ENCODE results near the gene DNAH17. TPM values are rescaled to one million over a fixed set of nuclear protein-coding genes. Genes with fewer than 3 reads are reported as not detected.

DNAH17 gene
- total RNA-seq, 1 experiment from 2014 or later: not detected

DNA sequence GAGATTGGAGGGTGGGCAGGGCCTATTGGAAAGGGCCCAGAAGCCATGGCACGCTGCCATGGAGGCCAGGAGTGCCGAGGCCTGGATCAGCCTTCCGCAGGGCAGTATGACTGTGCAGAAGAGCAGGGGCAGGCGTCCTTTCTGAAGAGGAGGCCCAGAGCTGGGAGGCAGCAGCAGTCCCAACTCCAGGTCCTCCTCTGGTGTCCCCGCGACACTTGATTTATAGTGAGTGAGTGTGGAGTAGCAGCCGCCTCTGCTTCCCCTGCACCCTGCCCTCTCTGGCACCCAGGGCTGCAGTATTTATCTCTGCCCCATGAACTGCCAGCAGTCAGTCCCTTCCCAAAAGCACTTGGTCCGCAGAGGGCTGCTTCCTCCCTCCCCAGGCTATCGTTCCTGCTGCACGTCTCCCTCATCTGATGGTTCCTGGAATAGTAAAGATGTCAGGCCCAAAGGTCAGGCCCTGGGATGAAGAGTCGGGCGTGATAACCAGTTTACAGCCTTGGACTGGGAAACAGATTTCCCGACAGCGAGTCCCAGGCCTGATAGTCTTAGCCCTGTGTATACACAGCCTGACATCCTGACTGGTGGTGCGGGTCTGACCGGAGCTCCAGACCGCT lies 165.8 kb downstream of the DNAH17 start:
- H3K4me3 ChIP-seq: no peak overlapping the region
- H3K27ac ChIP-seq: no peak overlapping the region
- peaks cover 23% of the 10 kb centered on the region for H3K4me1 ChIP-seq (replicated peaks)

DNA sequence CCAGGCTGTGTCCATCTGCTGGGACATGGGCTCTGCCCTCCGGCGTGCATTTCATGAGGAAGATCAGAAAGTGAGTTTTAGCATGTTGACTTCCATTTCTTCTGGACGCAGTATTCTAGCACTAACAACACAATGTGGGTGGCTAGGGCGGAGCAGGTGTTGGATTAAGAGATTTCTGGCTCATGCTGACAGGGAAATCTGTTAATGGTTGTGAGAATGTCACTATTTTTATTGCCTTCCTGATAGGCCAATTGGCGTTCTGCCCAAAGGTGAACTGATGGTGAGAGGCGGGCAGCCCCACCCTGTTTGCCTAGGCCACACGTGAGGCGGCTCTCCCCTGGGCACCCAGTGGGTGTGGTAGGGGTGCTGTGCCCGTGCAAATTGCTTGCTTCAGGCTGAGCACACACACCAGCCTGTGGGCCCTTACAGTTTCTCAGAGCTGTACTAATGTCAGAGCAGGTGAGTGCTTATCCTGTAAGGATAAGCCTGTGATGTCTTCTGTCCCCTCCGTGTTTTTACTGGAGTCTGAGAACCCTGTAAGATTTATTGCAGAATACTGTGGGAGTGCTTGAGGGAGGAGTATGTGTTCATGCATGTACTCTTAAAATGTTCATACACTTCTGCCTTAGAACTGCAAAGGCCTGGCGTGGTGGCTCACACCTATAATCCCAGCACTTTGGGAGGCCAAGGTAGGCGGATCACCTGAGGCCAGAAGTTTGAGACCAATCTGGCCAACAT lies 167.8 kb downstream of the DNAH17 start:
- H3K9me3 ChIP-seq (replicated peaks): no peaks in the 10 kb centered on the region
- peaks cover 90% of the 10 kb centered on the region for H3K36me3 ChIP-seq
- H3K27me3 ChIP-seq (replicated peaks): no peaks in the 10 kb centered on the region
- H3K4me3 ChIP-seq: no peak overlapping the region
- no peak overlapping the region for H3K27ac ChIP-seq
- H3K4me1 ChIP-seq (replicated peaks): peaks cover 9% of the 10 kb centered on the region
- no peak for DNase-seq (ENCODE audit: low read depth in 1 of 2, low spot score in 2 of 2)

More for the DNA sequence above, 165.8 kb downstream of the DNAH17 start:
- no peak for DNase-seq (ENCODE audit: low read depth in 1 of 2, low spot score in 2 of 2)
- Histone ChIP-seq H3K36me3 (peaks cover 91% of the 10 kb centered on the region), H3K27me3 (replicated peaks) (no peaks in the 10 kb centered on the region), H3K9me3 (replicated peaks) (no peaks in the 10 kb centered on the region)

DNA sequence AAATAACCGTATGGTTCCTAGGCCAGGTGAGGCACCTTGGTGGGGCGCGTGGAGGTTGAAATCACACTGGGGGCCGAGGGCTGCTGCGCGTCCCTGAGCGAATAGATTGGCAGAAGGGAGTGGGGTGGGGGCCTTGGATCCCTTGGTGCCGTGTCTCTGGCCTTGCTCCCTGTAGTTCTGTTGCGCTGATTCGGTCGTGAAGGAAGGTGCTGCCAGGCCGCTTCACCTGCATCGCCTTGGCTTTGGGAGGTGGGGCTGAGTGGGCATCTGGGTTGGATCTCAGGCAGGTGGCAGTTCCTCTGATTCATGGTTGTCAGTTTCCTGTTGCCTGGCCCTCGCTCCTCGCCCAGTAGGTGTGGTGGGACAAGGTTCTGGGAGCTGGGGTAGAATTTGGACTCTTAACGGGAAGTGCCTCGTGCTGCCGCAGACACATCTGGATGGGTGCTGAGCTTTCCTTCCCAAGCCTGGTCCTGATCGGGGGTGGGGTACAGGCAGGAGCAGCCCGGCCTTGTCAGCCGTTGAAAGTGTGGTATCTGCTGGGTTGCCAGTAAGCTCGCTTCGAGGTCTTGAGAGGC lies 168.6 kb downstream of the DNAH17 start:
- Histone ChIP-seq H3K4me3 (no peak overlapping the region), H3K4me1 (replicated peaks) (peaks cover 9% of the 10 kb centered on the region), H3K9me3 (replicated peaks) (no peaks in the 10 kb centered on the region), H3K36me3 (peaks cover 90% of the 10 kb centered on the region), H3K27me3 (replicated peaks) (no peaks in the 10 kb centered on the region), H3K27ac (no peak overlapping the region)
- no peak for DNase-seq (ENCODE audit: low read depth in 1 of 2, low spot score in 2 of 2)

DNA sequence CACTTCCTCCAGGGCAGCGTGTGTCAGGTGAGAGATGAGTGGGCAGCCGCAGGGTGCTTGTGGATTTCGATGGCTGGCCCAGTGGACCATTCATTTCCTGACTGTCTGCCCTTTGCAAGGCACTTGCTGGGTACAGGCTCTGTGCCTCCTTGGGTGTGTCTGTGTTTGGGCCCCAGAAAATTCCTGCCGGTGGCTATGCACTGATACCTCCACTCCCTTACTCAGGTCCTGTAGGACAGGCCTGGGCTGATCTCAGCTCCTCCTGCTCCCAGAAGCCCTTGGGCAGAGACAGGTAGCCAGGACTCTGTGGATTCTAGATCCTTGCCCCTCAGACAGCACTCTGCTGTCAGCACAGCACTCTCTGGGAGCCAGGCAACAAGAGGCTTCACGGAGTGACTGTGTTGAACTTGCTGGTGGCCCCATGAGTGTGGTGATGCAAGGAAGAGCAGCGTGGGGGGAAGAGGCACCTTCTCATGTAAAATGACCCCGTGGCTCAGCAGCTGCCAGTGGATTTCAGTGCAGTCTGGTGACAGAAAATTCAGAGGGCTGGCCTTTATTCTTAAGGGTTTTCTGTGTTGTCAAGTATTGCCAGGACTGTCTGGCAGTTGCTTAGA lies 169.7 kb downstream of the DNAH17 start:
- peaks cover 9% of the 10 kb centered on the region for H3K4me1 ChIP-seq (replicated peaks)
- no peak overlapping the region for H3K4me3 ChIP-seq
- H3K9me3 ChIP-seq (replicated peaks): no peaks in the 10 kb centered on the region
- no peaks in the 10 kb centered on the region for H3K27me3 ChIP-seq (replicated peaks)
- no peak for DNase-seq (ENCODE audit: low read depth in 1 of 2, low spot score in 2 of 2)
- peaks cover 90% of the 10 kb centered on the region for H3K36me3 ChIP-seq
- H3K27ac ChIP-seq: no peak overlapping the region

DNA sequence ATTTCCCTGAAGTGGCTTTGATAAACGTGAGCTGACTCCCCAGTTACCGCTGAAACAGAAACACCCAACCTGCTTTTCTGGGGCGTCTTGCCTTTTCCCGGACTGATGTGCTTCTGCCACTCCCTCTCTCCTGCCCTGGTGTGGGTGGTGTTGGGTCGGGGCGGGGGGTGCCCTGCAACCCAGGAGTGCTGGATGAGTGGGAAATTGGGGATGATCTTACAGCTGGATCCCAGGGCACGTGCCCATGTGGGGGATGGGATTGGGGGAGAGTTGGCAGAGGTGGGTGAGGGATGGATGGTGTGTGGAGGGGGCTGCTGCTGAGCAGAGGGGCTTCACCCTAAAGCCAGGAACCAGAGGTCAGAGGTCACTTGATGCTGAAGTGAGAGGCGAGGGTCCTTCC lies 170.3 kb downstream of the DNAH17 start:
- Histone ChIP-seq H3K36me3 (peaks cover 88% of the 10 kb centered on the region), H3K27ac (no peak overlapping the region), H3K27me3 (replicated peaks) (no peaks in the 10 kb centered on the region), H3K4me1 (replicated peaks) (peaks cover 11% of the 10 kb centered on the region), H3K4me3 (no peak overlapping the region), H3K9me3 (replicated peaks) (no peaks in the 10 kb centered on the region)
- no peak for DNase-seq (ENCODE audit: low read depth in 1 of 2, low spot score in 2 of 2)

DNA sequence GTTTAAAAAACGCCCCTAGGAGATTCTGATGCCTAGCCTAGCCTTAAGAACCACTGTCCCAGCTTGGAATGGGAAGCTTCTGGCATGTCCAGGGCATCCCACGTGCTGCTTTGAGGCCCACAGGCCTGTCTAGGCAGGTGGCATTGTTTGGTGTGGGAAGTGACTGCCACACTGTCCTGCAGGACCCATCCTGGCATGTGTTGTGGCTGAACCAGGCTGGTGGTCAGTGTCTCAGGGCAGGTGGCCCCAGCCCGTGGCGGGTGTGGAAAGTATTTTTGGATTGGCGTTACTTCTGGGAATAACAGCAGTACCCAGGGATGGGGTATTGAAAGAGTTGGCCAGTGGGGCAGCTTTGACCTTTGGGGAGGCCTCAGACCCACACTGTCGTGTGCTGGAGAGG lies 170.8 kb downstream of the DNAH17 start:
- Histone ChIP-seq H3K27me3 (replicated peaks) (no peaks in the 10 kb centered on the region), H3K4me1 (replicated peaks) (peaks cover 16% of the 10 kb centered on the region), H3K9me3 (replicated peaks) (no peaks in the 10 kb centered on the region), H3K36me3 (peaks cover 92% of the 10 kb centered on the region), H3K4me3 (no peak overlapping the region), H3K27ac (no peak overlapping the region)
- DNase-seq (ENCODE audit: low read depth in 1 of 2, low spot score in 2 of 2): no peak

DNA sequence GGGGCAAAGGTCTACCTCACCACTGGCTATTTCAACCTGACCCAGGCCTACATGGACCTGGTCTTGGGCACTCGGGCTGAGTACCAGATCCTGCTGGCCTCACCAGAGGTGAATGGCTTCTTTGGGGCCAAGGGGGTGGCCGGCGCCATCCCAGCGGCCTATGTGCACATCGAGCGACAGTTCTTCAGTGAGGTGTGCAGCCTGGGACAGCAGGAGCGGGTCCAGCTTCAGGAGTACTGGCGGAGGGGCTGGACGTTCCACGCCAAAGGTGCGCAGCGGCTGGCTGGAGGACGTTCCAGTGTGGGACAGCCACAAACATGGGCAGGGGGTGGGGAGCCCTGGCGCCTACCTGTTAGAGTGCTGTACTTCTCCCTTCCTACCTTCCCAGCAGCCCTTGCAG lies 173.4 kb downstream of the DNAH17 start:
- Histone ChIP-seq H3K27me3 (replicated peaks) (no peaks in the 10 kb centered on the region), H3K9me3 (replicated peaks) (no peaks in the 10 kb centered on the region), H3K4me3 (no peak overlapping the region), H3K4me1 (replicated peaks) (peaks cover 37% of the 10 kb centered on the region), H3K27ac (no peak overlapping the region), H3K36me3 (peaks cover 95% of the 10 kb centered on the region)
- DNase-seq (ENCODE audit: low read depth in 1 of 2, low spot score in 2 of 2): no peak

DNA sequence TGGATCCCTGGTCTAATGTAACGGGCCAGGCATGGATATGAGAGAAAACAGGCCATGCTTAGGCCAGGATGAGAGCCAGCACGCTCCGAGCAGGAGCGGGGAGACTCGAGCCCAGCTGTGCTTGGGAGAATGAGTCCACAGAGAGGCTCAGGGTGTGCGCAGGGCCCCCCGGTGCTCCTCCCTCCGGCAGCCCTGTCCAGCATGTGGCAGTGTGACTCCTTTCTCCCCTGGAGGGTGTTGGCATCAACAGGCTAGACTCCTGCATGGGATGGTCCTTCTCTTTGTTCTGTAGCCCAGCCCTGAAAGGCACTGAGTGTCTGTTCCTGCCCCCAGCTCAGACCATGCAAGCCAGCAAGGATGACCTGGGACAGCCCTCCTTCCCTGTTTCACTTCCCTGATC lies 175.3 kb downstream of the DNAH17 start:
- DNase-seq (ENCODE audit: low read depth in 1 of 2, low spot score in 2 of 2): no peak
- H3K27ac ChIP-seq: peak overlapping the region; percentile 31
- H3K4me3 ChIP-seq: no peak overlapping the region
- peaks cover 95% of the 10 kb centered on the region for H3K36me3 ChIP-seq
- H3K27me3 ChIP-seq (replicated peaks): no peaks in the 10 kb centered on the region
- no peaks in the 10 kb centered on the region for H3K9me3 ChIP-seq (replicated peaks)
- H3K4me1 ChIP-seq (replicated peaks): peaks cover 52% of the 10 kb centered on the region

DNA sequence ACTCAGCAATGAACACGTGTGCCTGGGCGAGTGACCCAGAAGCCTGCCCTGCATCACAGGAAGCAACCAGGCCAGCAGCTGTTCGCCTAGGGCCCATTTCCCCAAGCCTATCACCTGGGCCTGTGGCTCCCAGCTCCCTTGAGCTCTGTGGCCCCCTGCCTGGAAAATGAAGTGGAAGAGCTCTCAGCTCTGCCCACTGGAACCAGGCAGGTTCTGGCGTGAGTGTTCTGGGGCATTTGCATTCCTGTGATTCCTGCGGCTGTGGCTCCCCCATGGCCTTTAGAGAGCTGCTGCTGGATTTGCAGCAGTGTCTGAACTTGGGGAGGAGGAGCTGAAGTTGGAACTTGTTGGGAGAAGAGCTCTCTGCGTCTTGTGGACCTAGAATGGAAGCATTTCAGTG lies 175.9 kb downstream of the DNAH17 start:
- Histone ChIP-seq H3K36me3 (peaks cover 95% of the 10 kb centered on the region), H3K27ac (peak overlapping the region; percentile 31), H3K27me3 (replicated peaks) (no peaks in the 10 kb centered on the region), H3K9me3 (replicated peaks) (no peaks in the 10 kb centered on the region), H3K4me3 (no peak overlapping the region), H3K4me1 (replicated peaks) (peaks cover 58% of the 10 kb centered on the region)
- peak; percentile 80 to 86 for DNase-seq (ENCODE audit: low read depth in 1 of 2, low spot score in 2 of 2)

DNA sequence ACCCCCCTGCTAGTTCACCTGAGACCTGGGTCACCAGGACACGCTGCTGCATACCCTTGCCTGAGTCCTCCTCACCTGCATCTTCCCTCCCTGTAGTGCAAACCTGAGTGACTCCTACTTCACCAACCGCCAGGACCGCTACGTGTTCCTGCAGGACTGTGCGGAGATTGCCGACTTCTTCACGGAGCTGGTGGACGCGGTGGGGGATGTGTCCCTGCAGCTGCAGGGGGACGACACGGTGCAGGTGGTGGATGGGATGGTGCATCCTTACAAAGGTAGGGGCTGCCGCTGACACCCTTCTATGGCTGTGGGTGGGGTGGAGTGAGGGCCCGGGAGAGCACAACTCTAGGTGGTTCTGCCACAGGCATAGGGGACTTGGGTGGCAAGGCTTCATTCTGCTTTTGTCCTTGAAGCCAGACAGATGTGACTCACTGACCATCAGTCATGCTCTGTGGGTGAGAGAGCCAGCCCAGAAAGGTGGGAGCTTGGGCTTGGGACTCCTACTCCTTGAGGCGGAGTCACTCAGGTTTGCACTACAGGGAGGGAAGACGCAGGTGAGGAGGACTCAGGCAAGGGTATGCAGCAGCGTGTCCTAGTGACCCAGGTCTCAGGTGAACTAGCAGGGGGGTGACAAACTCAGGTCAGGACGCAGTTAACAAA lies 176.5 kb downstream of the DNAH17 start:
- Histone ChIP-seq H3K9me3 (replicated peaks) (no peaks in the 10 kb centered on the region), H3K27me3 (replicated peaks) (no peaks in the 10 kb centered on the region), H3K36me3 (peaks cover 97% of the 10 kb centered on the region), H3K4me3 (no peak overlapping the region), H3K27ac (peak overlapping the region; percentile 31), H3K4me1 (replicated peaks) (peaks cover 61% of the 10 kb centered on the region)
- peak in 1 of 2 experiments; percentile 58 for DNase-seq (ENCODE audit: low read depth in 1 of 2, low spot score in 2 of 2)

DNA sequence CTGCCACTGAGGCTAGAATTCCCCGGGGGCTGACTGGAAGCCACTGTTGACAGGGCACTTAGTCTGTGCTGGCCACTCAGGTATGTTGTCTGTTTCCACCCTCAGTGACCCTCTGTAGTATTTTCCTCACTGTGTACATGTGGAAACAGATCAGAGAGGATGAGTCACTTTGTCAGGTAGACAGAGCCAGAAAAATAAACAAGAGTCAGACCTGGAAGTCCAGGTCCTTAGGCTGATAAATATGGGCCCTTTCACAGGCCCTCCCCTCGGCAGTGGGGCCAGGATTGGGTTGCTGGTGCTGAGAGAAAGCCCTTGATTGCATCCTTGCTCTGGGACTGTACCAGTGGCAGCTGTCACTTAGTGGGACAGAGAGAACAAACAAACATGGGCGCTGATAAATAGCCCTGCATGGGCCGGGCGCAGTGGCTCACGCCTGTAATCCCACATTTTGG lies 177.5 kb downstream of the DNAH17 start:
- no peak for DNase-seq (ENCODE audit: low read depth in 1 of 2, low spot score in 2 of 2)
- H3K27me3 ChIP-seq (replicated peaks): no peaks in the 10 kb centered on the region
- no peaks in the 10 kb centered on the region for H3K9me3 ChIP-seq (replicated peaks)
- H3K4me3 ChIP-seq: no peak overlapping the region
- no peak overlapping the region for H3K27ac ChIP-seq
- H3K4me1 ChIP-seq (replicated peaks): peaks cover 69% of the 10 kb centered on the region
- peaks cover 97% of the 10 kb centered on the region for H3K36me3 ChIP-seq

DNA sequence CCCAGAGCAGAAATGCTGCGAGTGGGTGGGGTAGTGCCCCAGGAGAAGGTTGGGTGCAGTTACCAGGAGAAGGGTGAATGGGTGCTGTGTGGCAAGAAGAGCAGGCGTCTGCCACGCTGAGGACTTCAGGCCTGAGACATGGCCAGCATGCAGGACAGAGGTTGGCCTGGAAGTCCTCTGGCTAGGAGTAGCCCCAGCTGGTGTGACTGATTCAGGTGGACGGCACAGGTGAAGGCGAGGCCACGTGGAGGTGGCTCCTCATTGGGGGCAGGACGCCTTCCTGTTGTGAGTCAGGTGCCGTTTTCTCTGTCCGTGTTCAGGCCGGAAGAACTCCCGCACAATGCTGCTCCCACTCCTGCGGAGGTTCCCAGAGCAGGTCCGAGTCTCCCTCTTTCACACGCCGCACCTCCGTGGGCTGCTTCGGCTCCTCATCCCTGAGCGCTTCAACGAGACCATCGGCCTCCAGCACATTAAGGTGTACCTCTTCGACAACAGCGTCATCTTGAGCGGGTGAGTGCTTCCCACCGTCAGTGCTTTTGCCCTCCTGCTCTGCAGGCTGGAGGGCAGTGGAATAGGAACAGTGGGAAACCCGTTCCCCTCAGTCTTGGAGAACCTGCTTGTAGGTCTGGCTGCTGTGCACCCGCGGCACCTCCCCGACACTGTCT lies 178.0 kb downstream of the DNAH17 start:
- Histone ChIP-seq H3K27ac (no peak overlapping the region), H3K27me3 (replicated peaks) (no peaks in the 10 kb centered on the region), H3K4me1 (replicated peaks) (peaks cover 71% of the 10 kb centered on the region), H3K4me3 (no peak overlapping the region), H3K36me3 (peaks cover 93% of the 10 kb centered on the region), H3K9me3 (replicated peaks) (no peaks in the 10 kb centered on the region)
- no peak for DNase-seq (ENCODE audit: low read depth in 1 of 2, low spot score in 2 of 2)

DNA sequence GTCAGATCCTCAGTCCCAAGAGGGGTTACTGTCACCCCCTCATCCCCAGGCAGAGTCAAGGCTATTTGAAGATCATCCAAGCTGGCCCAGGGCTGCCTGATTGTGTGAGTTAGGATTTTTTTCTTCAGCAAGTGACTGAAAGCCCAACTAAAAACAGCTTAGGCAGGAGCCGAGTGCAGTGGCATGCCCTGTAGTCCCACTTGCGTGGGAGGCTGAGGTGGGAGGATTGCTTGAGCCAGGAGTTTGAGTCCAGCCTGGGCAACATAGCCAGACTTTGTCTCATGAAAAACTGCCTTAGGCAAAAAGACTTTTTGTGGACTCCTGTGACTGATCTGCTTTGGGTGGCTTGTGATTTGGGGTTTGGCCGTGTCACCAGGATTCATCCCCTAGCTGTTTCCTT lies 178.8 kb downstream of the DNAH17 start:
- DNase-seq (ENCODE audit: low read depth in 1 of 2, low spot score in 2 of 2): no peak
- Histone ChIP-seq H3K36me3 (peaks cover 90% of the 10 kb centered on the region), H3K9me3 (replicated peaks) (no peaks in the 10 kb centered on the region), H3K27ac (peak overlapping the region; percentile 66), H3K4me3 (no peak overlapping the region), H3K4me1 (replicated peaks) (peaks cover 71% of the 10 kb centered on the region), H3K27me3 (replicated peaks) (no peaks in the 10 kb centered on the region)
